Transverse colon (tissue), 4 donors: ENCODE measurements around the gene ABCC1. TPM values are rescaled to one million over a fixed set of nuclear protein-coding genes. Genes with fewer than 3 reads are reported as not detected.

Source experiments
- DNase-seq: peaks from one replicate; pipeline ENCODE4 v3.0.0-alpha.2; 2019
- H3K27ac ChIP-seq, 4 donors: fragments of 200-600 bp; sonication (generic); 2 replicates each; pipeline ENCODE4 v1.5.1; 2016 to 2018; ENCODE audit warnings: inconsistent platforms in 4 of 4
- H3K27me3 ChIP-seq: fragments of 200-600 bp; sonication (generic); 2 replicates; pipeline ENCODE4 v1.5.1; 2017; ENCODE audit warnings: inconsistent platforms
- H3K36me3 ChIP-seq, 4 donors: fragments of 200-600 bp; sonication (generic); 2 replicates each; pipeline ENCODE4 v1.5.1; 2017 to 2019; ENCODE audit warnings: inconsistent platforms in 4 of 4
- H3K4me1 ChIP-seq, 4 donors: fragments of 200-600 bp; sonication (generic); 2 replicates each; pipeline ENCODE4 v1.5.1; 2017 to 2020; ENCODE audit warnings: inconsistent platforms in 4 of 4
- H3K4me3 ChIP-seq, 4 donors: fragments of 200-600 bp; sonication (generic); 1 replicate in 1 of 4; 2 replicates in 3 of 4; pipeline versions ENCODE4 v1.5.1 to v1.6.1; 2017 to 2019; ENCODE audit warnings: inconsistent platforms in 4 of 4
- H3K9me3 ChIP-seq, 2 donors: fragments of 200-600 bp; sonication (generic); 2 replicates each; pipeline ENCODE4 v1.5.1; 2017 to 2019; ENCODE audit warnings: inconsistent platforms in 2 of 2
- CTCF ChIP-seq, 5 experiments: fragments of 200-600 bp in 3 of 5; fragments of 450-650 bp in 2 of 5; sonication (generic) in 3 of 5; IDR thresholded peaks; 1 replicate in 2 of 5; 2 replicates in 3 of 5; pipeline ENCODE4 v1.5.1; 2016 to 2017; ENCODE audit warnings: antibody characterized with exemption in 5 of 5, inconsistent platforms in 3 of 5, mild to moderate bottlenecking in 2 of 5, moderate library complexity in 1 of 5
- EP300 ChIP-seq: sonication (generic); formaldehyde crosslinking; IDR thresholded peaks from one replicate; pipeline ENCODE4 v1.6.1; 2017; ENCODE audit warnings: antibody characterized with exemption, low read depth
- POLR2A ChIP-seq: fragments of 450-650 bp; IDR thresholded peaks from one replicate; pipeline ENCODE4 v1.6.1; 2016; ENCODE audit warnings: antibody characterized with exemption, mild to moderate bottlenecking, moderate library complexity
- POLR2AphosphoS5 ChIP-seq, 3 donors: sonication (generic); formaldehyde crosslinking; IDR thresholded peaks; one replicate each; pipeline ENCODE4 v1.6.1; 2016; ENCODE audit warnings: antibody characterized with exemption in 3 of 3
- WGBS, 2 donors: methylation state at CpG; one replicate each; pipeline ENCODE4 v1.1.5; 2018; ENCODE audit warnings: low coverage in 1 of 2; 5-methylcytosine and 5-hydroxymethylcytosine counted together
- in situ Hi-C, 4 donors: fragments of 200-750 bp; cut with MboI; loops; one replicate each; pipeline versions ENCODE4 v1.15.0 to v1.15.1; 2017; ENCODE audit warnings: low sequenced_read_pairs in 3 of 4, low pct_ligation_motif_present in 1 of 4, low pct_unique_long_range_greater_than_20kb in 1 of 4
- intact Hi-C: fragments of 100-400 bp; cut with DNase I; formaldehyde crosslinking; loops from one replicate; pipeline ENCODE4 v1.15.1; 2023; ENCODE audit warnings: low total_unique reads
- total RNA-seq, 4 donors: library from RNA; depleted of rRNA; stranded (reverse); fragments of >200 nt; gene quantifications; one replicate each; pipeline ENCODE4 v1.1.0, GENCODE V29; 2016

ABCC1 gene
- total RNA-seq, 4 donors from 2014 or later: 17.1 to 67.3 (median 36.9) TPM

GRCh38 chr16:16005721-16006120 lies 56.3 kb downstream of the ABCC1 start:
- Histone ChIP-seq H3K27me3 (no peaks in the 10 kb centered on the region), H3K4me3 (no peak overlapping the region), H3K4me1 (peaks cover 5 to 19% (median 15%) of the 10 kb centered on the region in 4 donors), H3K9me3 (no peaks in the 10 kb centered on the region), H3K27ac (peak overlapping the region in 2 of 4 donors; percentile 57 to 58), H3K36me3 (peaks cover 0 to 13% (median 1%) of the 10 kb centered on the region in 4 donors)
- TF ChIP-seq POLR2A (no peak), EP300 (no peak), POLR2AphosphoS5 (IDR thresholded peaks at IDR 0.05) (no peak)
- 59 to 92% methylated on average over 5 to 8 of the region's 8 CpGs for WGBS, 2 donors
- intact Hi-C loops (no loop called here), in situ Hi-C loops (no loop called here)
- no peak for DNase-seq

DNA sequence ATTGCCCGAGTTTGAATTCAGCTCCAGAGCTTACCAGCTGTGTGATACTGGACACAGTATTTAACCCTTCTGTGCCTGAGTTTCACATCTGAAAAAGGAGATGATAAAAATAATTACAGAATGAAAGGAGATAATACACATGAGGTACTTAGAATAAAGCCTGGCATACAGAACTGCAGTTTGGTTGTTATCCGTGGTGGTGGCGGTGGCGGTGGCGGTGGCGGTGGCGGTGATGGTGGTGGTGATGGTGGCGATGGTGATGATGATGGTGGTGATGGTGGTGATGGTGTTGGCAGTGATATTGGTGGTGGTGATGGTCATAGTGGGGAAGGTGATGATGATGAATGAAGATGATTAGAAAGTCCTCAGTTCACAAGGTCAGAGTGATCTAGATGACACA lies 57.2 kb downstream of the ABCC1 start:
- TF ChIP-seq POLR2AphosphoS5 (IDR thresholded peaks at IDR 0.05): no peak
- no peak for TF ChIP-seq EP300
- H3K27ac ChIP-seq: peak overlapping the region in 1 of 4 donors; percentile 32
- H3K4me1 ChIP-seq: peaks cover 5 to 19% (median 15%) of the 10 kb centered on the region in 4 donors
- 79 to 91% methylated on average over 4 to 8 of the region's 8 CpGs for WGBS, 2 donors
- H3K9me3 ChIP-seq: no peaks in the 10 kb centered on the region
- intact Hi-C loops: no loop called here
- no peaks in the 10 kb centered on the region for H3K27me3 ChIP-seq
- in situ Hi-C loops: no loop called here
- no peak overlapping the region for H3K4me3 ChIP-seq
- H3K36me3 ChIP-seq: peaks cover 0 to 13% (median 1%) of the 10 kb centered on the region in 4 donors
- no peak for DNase-seq

DNA sequence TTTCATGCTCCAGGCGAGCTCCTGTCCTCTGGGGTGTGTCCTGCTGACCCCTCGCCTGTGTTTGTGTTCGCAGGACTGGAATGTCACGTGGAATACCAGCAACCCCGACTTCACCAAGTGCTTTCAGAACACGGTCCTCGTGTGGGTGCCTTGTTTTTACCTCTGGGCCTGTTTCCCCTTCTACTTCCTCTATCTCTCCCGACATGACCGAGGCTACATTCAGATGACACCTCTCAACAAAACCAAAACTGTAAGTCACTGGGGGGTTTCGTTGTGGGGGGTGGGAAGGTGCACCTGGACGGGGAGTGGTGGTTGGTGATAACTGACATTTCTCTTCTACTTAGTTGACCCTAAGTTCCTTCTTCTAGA lies 58.3 kb downstream of the ABCC1 start:
- Histone ChIP-seq H3K9me3 (no peaks in the 10 kb centered on the region), H3K27me3 (no peaks in the 10 kb centered on the region), H3K36me3 (peaks cover 0 to 13% (median 5%) of the 10 kb centered on the region in 4 donors), H3K27ac (peak overlapping the region; percentile 10 to 51 (median 36)), H3K4me3 (no peak overlapping the region), H3K4me1 (peaks cover 5 to 19% (median 15%) of the 10 kb centered on the region in 4 donors)
- intact Hi-C loops: no loop called here
- peak; percentile 43 for DNase-seq
- in situ Hi-C loops: no loop called here
- TF ChIP-seq CTCF (IDR thresholded peaks at IDR 0.05) (no peak), POLR2AphosphoS5 (IDR thresholded peaks at IDR 0.05) (no peak), EP300 (no peak), POLR2A (no peak)
- WGBS, 2 donors: 79 to 84% methylated on average over 5 to 11 of the region's 11 CpGs

DNA sequence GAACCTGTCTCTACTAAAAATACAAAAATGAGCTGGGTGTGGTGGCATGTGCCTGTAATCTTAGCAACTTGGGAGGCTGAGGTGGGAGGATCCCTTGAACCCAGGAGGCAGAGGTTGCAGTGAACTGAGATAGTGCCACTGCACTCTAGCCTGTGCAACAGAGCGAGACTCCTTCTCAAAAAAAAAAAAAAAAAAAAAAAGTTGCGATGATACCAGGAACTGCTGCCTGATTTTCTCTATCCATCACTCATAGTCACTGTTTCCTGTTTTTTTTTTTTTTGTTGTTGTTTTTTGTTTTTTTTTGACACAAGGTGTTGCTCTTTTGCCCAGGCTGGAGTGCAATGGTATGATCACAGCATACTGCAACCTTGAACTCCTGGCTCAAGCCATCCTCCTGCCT lies 59.2 kb downstream of the ABCC1 start:
- Histone ChIP-seq H3K9me3 (no peaks in the 10 kb centered on the region), H3K4me3 (no peak overlapping the region), H3K4me1 (peaks cover 5 to 19% (median 15%) of the 10 kb centered on the region in 4 donors), H3K27ac (no peak overlapping the region), H3K27me3 (no peaks in the 10 kb centered on the region), H3K36me3 (peaks cover 0 to 13% (median 5%) of the 10 kb centered on the region in 4 donors)
- WGBS, 2 donors: 79 to 90% methylated on average over 2 of the region's 2 CpGs
- TF ChIP-seq POLR2A: no peak
- no peak for TF ChIP-seq EP300
- no peak for DNase-seq
- in situ Hi-C loops (no loop called here), intact Hi-C loops (no loop called here)

- Histone ChIP-seq H3K4me3 (no peak overlapping the region), H3K27me3 (no peaks in the 10 kb centered on the region), H3K9me3 (no peaks in the 10 kb centered on the region), H3K36me3 (peaks cover 0 to 13% (median 5%) of the 10 kb centered on the region in 4 donors), H3K4me1 (peaks cover 5 to 14% (median 11%) of the 10 kb centered on the region in 4 donors), H3K27ac (no peak overlapping the region)
- WGBS, 2 donors: 93% methylated on average over 11 of the region's 11 CpGs; no CpG with 5 or more reads in 1 of the 2 donors
- in situ Hi-C loops (no loop called here), intact Hi-C loops (no loop called here)
- DNase-seq: no peak
- no peak for TF ChIP-seq POLR2AphosphoS5 (IDR thresholded peaks at IDR 0.05)
Observed at GRCh38 chr16:16009401-16009800, 60.0 kb downstream of the ABCC1 start.

DNA sequence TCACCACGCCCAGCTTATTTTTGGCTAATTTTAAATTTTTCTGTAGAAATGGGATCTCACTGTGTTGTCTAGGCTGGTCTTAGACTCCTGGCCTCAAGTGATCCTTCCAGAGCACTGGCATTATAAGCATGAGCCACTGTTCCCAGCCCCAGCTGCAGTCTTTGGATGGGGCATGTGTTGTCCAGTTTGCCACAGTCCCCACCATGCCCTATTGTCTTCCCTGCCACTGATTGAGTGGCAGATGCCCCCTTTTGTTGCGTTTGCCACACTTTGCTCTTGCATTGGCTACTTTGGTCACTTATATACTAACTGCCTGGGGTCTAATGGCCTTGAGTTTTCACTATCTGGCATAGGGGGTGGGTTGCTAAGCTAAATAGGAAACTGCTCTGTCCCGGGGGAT lies 60.8 kb downstream of the ABCC1 start:
- H3K27me3 ChIP-seq: no peaks in the 10 kb centered on the region
- in situ Hi-C loops: no loop called here
- no peak overlapping the region for H3K4me3 ChIP-seq
- no peaks in the 10 kb centered on the region for H3K9me3 ChIP-seq
- H3K4me1 ChIP-seq: peaks cover 1 to 16% (median 11%) of the 10 kb centered on the region in 4 donors
- DNase-seq: no peak
- TF ChIP-seq CTCF (IDR thresholded peaks at IDR 0.05): no peak
- no peak for TF ChIP-seq EP300
- no peak for TF ChIP-seq POLR2AphosphoS5 (IDR thresholded peaks at IDR 0.05)
- no peak for TF ChIP-seq POLR2A
- 92 to 94% methylated on average over 3 of the region's 3 CpGs for WGBS, 2 donors
- intact Hi-C loops: no loop called here
- H3K27ac ChIP-seq: no peak overlapping the region
- peaks cover 0 to 13% (median 5%) of the 10 kb centered on the region in 4 donors for H3K36me3 ChIP-seq
